GM23338 (cell line): Measurements from ENCODE around the gene ANKRD60. TPM values are rescaled to one million over a fixed set of nuclear protein-coding genes. Genes with fewer than 3 reads are reported as not detected.

Source experiments
- ATAC-seq: fragments of 200-7000 bp; cut with Tn5 transposase; 3 replicates; pipeline ENCODE4 v1.9.1; 2020
- DNase-seq: peaks from one replicate; pipeline ENCODE4 v3.0.0-alpha.2; 2015; ENCODE audit warnings: low spot score
- H2AFZ ChIP-seq: fragments of 200-600 bp; sonication (generic); 2 replicates; pipeline ENCODE4 v1.8.0; 2016; ENCODE audit warnings: antibody characterized with exemption, mild to moderate bottlenecking, moderate library complexity
- H3F3A ChIP-seq: fragments of 200-600 bp; sonication (generic); replicated peaks from 2 replicates; pipeline ENCODE4 v1.8.0; 2017; ENCODE audit warnings: antibody characterized with exemption, mixed run types, low read depth
- H3K27ac ChIP-seq: fragments of 200-600 bp; sonication (generic); 2 replicates; pipeline ENCODE4 v1.6.1; 2016; ENCODE audit warnings: low read depth
- H3K27me3 ChIP-seq: fragments of 200-600 bp; sonication (generic); 2 replicates; pipeline ENCODE4 v1.8.0; 2016; ENCODE audit warnings: mild to moderate bottlenecking, mixed run types, moderate library complexity; ENCODE audit not compliant: insufficient read depth
- H3K36me3 ChIP-seq: fragments of 200-600 bp; sonication (generic); 2 replicates; pipeline ENCODE4 v1.8.0; 2016; ENCODE audit warnings: mild to moderate bottlenecking; ENCODE audit not compliant: insufficient read depth
- H3K4me1 ChIP-seq: fragments of 200-600 bp; sonication (generic); 2 replicates; pipeline ENCODE4 v1.8.0; 2016; ENCODE audit warnings: mild to moderate bottlenecking, moderate library complexity; ENCODE audit not compliant: insufficient read depth
- H3K4me2 ChIP-seq: fragments of 200-600 bp; sonication (generic); 2 replicates; pipeline ENCODE4 v1.7.1; 2017; ENCODE audit warnings: mixed run types
- H3K4me3 ChIP-seq: fragments of 200-600 bp; sonication (generic); 2 replicates; pipeline ENCODE4 v1.6.1; 2016; ENCODE audit warnings: mixed run types
- H3K79me2 ChIP-seq: fragments of 200-600 bp; sonication (generic); replicated peaks from 2 replicates; pipeline ENCODE4 v1.8.0; 2017; ENCODE audit warnings: mild to moderate bottlenecking; ENCODE audit not compliant: insufficient read depth
- H3K9me2 ChIP-seq: fragments of 200-600 bp; sonication (generic); 2 replicates; pipeline ENCODE4 v1.8.0; 2017; ENCODE audit not compliant: insufficient read depth
- H4K20me1 ChIP-seq: fragments of 200-600 bp; sonication (generic); replicated peaks from 2 replicates; pipeline ENCODE4 v1.8.0; 2017; ENCODE audit warnings: mild to moderate bottlenecking; ENCODE audit not compliant: insufficient read depth
- H3K27ac Mint-ChIP-seq: 2 replicates; pipeline ENCODE4 v1.8.0; 2020; ENCODE audit warnings: inconsistent platforms, mild to moderate bottlenecking, moderate library complexity, mixed read lengths
- H3K27me3 Mint-ChIP-seq: 3 replicates; pipeline ENCODE4 v1.8.0; 2022; ENCODE audit warnings: low read depth, mild to moderate bottlenecking, moderate library complexity, mixed read lengths, inconsistent platforms; ENCODE audit not compliant: insufficient read depth, poor library complexity
- H3K36me3 Mint-ChIP-seq: 3 replicates; pipeline ENCODE4 v1.8.0; 2021; ENCODE audit warnings: low read depth, mild to moderate bottlenecking, inconsistent platforms, moderate library complexity, mixed read lengths
- H3K4me1 Mint-ChIP-seq: 3 replicates; pipeline ENCODE4 v1.8.0; 2020; ENCODE audit warnings: mild to moderate bottlenecking, inconsistent platforms, mixed read lengths
- H3K4me3 Mint-ChIP-seq: 3 replicates; pipeline ENCODE4 v1.8.0; 2021; ENCODE audit warnings: moderate library complexity, mild to moderate bottlenecking, inconsistent platforms, mixed read lengths
- H3K9me3 Mint-ChIP-seq: 3 replicates; pipeline ENCODE4 v1.8.0; 2020; ENCODE audit warnings: moderate library complexity, mild to moderate bottlenecking, inconsistent platforms, mixed read lengths
- CREB1 ChIP-seq: fragments of 250-450 bp; sonication (Bioruptor Pico); IDR thresholded peaks from 2 replicates; pipeline ENCODE4 v1.5.0; 2020; ENCODE audit warnings: low read depth, mild to moderate bottlenecking, moderate library complexity
- EZH2 ChIP-seq: fragments of 200-600 bp; sonication (generic); IDR thresholded peaks from one replicate; pipeline ENCODE4 v1.8.0; 2017; ENCODE audit warnings: antibody characterized with exemption, mild to moderate bottlenecking, low read depth; ENCODE audit not compliant: unreplicated experiment
- EZH2phosphoT487 ChIP-seq: fragments of 200-600 bp; sonication (generic); IDR thresholded peaks from one replicate; pipeline ENCODE4 v1.8.1; 2018; ENCODE audit warnings: antibody characterized with exemption; ENCODE audit not compliant: unreplicated experiment
- JUNB ChIP-seq: IDR thresholded peaks from one replicate; pipeline ENCODE4 v1.6.1; 2016; ENCODE audit warnings: antibody characterized with exemption; ENCODE audit not compliant: unreplicated experiment
- NANOG ChIP-seq: IDR thresholded peaks from 2 replicates; pipeline ENCODE4 v1.6.1; 2016; ENCODE audit warnings: antibody characterized with exemption, borderline replicate concordance
- POLR2AphosphoS5 ChIP-seq: IDR thresholded peaks from 2 replicates; pipeline ENCODE4 v1.6.1; 2016; ENCODE audit warnings: antibody characterized with exemption, low read depth
- STAT1 ChIP-seq: IDR thresholded peaks from one replicate; pipeline ENCODE4 v1.6.1; 2016; ENCODE audit warnings: antibody characterized with exemption; ENCODE audit not compliant: unreplicated experiment
- ZNF114 ChIP-seq: fragments of 250-450 bp; sonication (Bioruptor Pico); IDR thresholded peaks from 2 replicates; pipeline ENCODE4 v1.5.0; 2020; ENCODE audit warnings: mild to moderate bottlenecking, moderate library complexity
- ZNF331 ChIP-seq: fragments of 250-450 bp; sonication (Bioruptor Pico); IDR thresholded peaks from 2 replicates; pipeline ENCODE4 v1.5.0; 2020; ENCODE audit warnings: low read depth, mild to moderate bottlenecking, moderate library complexity
- polyA plus RNA-seq: library from polyadenylated mRNA; unstranded; fragments of >200 nt; fragmentation: Nextera tagmentation; extraction: Ambion mirVana; gene quantifications from 2 replicates; pipeline ENCODE4 v1.2.1, GENCODE V29; 2016
- total RNA-seq: library from RNA; depleted of rRNA; stranded (reverse); fragments of >200 nt; shearing (Covaris generic); gene quantifications from 2 replicates; pipeline ENCODE4 v1.2.3, GENCODE V29; 2014
- TF ChIP-seq, protein P1 (sequence below): IDR thresholded peaks from 2 replicates; pipeline ENCODE4 v1.6.1; 2016; ENCODE audit warnings: antibody characterized with exemption
- TF ChIP-seq, protein P2 (sequence below): IDR thresholded peaks from one replicate; pipeline ENCODE4 v1.6.1; 2018; ENCODE audit warnings: antibody characterized with exemption; ENCODE audit not compliant: unreplicated experiment
- TF ChIP-seq, protein P3 (sequence below), 2 experiments: fragments of 200-600 bp in 1 of 2; sonication (generic) in 1 of 2; conservative IDR thresholded peaks; 2 replicates each; pipeline versions ENCODE4 v1.5.1 to v1.6.1; 2016 to 2017; ENCODE audit warnings: antibody characterized with exemption in 2 of 2, low read depth in 2 of 2, mild to moderate bottlenecking in 2 of 2, moderate library complexity in 1 of 2

The ANKRD60 gene
- total and polyA plus RNA-seq, 2 experiments from 2014 or later: not detected

DNA sequence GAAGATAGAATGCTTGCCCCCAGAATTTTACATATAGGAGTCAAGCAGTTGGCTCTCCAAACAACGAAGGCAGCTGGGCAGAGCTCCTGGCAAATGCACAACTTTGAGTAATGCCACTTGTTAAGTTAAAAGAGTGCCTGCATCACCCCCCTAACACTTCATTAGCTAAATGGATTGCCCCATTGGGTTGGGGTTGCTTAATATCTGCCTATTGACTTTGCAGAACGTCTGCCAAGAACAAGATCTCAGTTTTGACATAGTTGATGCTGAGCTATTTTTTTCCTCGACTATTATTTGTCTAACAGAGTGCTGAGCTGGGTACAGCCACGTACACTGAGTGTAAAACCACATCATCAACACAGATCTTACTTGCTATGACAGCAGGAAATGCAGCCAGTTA lies 12.1 kb downstream of the ANKRD60 start (continued):
- TF ChIP-seq EZH2phosphoT487 (no peak), POLR2AphosphoS5 (no peak), CREB1 (CRISPR knock-in tag) (no peak), NANOG (no peak), EZH2 (no peak), STAT1 (no peak)
- TF ChIP-seq, protein P1, sequence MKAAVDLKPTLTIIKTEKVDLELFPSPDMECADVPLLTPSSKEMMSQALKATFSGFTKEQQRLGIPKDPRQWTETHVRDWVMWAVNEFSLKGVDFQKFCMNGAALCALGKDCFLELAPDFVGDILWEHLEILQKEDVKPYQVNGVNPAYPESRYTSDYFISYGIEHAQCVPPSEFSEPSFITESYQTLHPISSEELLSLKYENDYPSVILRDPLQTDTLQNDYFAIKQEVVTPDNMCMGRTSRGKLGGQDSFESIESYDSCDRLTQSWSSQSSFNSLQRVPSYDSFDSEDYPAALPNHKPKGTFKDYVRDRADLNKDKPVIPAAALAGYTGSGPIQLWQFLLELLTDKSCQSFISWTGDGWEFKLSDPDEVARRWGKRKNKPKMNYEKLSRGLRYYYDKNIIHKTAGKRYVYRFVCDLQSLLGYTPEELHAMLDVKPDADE: no peak

DNA sequence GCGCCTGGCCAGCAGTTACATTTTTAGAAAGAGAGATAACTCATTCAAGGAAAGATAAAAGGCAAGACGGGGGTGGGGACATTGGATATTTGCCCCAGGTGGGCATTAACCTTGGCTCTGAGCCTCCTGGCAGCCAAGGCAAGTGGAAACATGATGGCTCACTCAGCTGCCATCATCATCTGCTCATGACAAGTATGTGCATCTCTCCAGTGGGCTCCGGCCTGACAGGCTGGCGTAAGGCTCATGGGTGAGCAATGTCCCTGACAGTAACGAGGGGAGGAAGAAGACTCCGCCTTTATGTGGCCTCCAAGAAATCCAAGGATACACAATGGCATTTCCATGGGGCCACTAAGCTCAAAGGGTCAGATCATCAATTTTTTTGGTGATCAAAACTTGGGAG lies 13.3 kb downstream of the ANKRD60 start:
- DNase-seq (no peak), ATAC-seq (no peak)
- no peaks in the 10 kb centered on the region for H3K27me3 ChIP-seq
- Mint-ChIP-seq H3K4me3 (no peak overlapping the region), H3K27ac (no peak overlapping the region), H3K36me3 (peaks cover 6% of the 10 kb centered on the region), H3K27me3 (peaks cover 3% of the 10 kb centered on the region), H3K4me1 (0 out of 3 replicates have a peak, but pooled peaks cover 2% of the 10 kb centered on the region), H3K9me3 (peaks cover 19% of the 10 kb centered on the region)
- H3K79me2 ChIP-seq: no peaks in the 10 kb centered on the region
- no peaks in the 10 kb centered on the region; the same call in 1 of the 2 replicates for H3K9me2 ChIP-seq
- no peak overlapping the region for H3K27ac ChIP-seq
- no peaks in the 10 kb centered on the region for H3K4me1 ChIP-seq
- H4K20me1 ChIP-seq: no peaks in the 10 kb centered on the region
- H3K36me3 ChIP-seq: no peaks in the 10 kb centered on the region; the same call in 1 of the 2 replicates
- H3K4me2 ChIP-seq: no peak overlapping the region
- no peak overlapping the region for H2AFZ ChIP-seq
- H3F3A ChIP-seq: no peaks in the 10 kb centered on the region
- no peak overlapping the region for H3K4me3 ChIP-seq
- TF ChIP-seq ZNF331 (CRISPR knock-in tag): no peak
- no peak for TF ChIP-seq POLR2AphosphoS5
- TF ChIP-seq EZH2: no peak
- no peak for TF ChIP-seq ZNF114 (CRISPR knock-in tag)
- TF ChIP-seq, protein P2, sequence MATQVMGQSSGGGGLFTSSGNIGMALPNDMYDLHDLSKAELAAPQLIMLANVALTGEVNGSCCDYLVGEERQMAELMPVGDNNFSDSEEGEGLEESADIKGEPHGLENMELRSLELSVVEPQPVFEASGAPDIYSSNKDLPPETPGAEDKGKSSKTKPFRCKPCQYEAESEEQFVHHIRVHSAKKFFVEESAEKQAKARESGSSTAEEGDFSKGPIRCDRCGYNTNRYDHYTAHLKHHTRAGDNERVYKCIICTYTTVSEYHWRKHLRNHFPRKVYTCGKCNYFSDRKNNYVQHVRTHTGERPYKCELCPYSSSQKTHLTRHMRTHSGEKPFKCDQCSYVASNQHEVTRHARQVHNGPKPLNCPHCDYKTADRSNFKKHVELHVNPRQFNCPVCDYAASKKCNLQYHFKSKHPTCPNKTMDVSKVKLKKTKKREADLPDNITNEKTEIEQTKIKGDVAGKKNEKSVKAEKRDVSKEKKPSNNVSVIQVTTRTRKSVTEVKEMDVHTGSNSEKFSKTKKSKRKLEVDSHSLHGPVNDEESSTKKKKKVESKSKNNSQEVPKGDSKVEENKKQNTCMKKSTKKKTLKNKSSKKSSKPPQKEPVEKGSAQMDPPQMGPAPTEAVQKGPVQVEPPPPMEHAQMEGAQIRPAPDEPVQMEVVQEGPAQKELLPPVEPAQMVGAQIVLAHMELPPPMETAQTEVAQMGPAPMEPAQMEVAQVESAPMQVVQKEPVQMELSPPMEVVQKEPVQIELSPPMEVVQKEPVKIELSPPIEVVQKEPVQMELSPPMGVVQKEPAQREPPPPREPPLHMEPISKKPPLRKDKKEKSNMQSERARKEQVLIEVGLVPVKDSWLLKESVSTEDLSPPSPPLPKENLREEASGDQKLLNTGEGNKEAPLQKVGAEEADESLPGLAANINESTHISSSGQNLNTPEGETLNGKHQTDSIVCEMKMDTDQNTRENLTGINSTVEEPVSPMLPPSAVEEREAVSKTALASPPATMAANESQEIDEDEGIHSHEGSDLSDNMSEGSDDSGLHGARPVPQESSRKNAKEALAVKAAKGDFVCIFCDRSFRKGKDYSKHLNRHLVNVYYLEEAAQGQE: no peak
- no peak for TF ChIP-seq JUNB
- no peak for TF ChIP-seq CREB1 (CRISPR knock-in tag)
- no peak for TF ChIP-seq NANOG
- TF ChIP-seq, protein P3, sequence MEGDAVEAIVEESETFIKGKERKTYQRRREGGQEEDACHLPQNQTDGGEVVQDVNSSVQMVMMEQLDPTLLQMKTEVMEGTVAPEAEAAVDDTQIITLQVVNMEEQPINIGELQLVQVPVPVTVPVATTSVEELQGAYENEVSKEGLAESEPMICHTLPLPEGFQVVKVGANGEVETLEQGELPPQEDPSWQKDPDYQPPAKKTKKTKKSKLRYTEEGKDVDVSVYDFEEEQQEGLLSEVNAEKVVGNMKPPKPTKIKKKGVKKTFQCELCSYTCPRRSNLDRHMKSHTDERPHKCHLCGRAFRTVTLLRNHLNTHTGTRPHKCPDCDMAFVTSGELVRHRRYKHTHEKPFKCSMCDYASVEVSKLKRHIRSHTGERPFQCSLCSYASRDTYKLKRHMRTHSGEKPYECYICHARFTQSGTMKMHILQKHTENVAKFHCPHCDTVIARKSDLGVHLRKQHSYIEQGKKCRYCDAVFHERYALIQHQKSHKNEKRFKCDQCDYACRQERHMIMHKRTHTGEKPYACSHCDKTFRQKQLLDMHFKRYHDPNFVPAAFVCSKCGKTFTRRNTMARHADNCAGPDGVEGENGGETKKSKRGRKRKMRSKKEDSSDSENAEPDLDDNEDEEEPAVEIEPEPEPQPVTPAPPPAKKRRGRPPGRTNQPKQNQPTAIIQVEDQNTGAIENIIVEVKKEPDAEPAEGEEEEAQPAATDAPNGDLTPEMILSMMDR (conservative IDR thresholded peaks at IDR 0.05; ENCODE audit: low read depth in 2 of 2): no peak
- TF ChIP-seq, protein P1: no peak
- TF ChIP-seq EZH2phosphoT487: no peak
- no peak for TF ChIP-seq STAT1
